GM21529 (cell line): ENCODE data around the gene ARMH1.

Experiments used
- ATAC-seq: cut with Tn5 transposase; IDR thresholded peaks from one replicate; pipeline ENCODE4 v1.9.1; 2021; ENCODE audit not compliant: unreplicated experiment

The ARMH1 gene

DNA sequence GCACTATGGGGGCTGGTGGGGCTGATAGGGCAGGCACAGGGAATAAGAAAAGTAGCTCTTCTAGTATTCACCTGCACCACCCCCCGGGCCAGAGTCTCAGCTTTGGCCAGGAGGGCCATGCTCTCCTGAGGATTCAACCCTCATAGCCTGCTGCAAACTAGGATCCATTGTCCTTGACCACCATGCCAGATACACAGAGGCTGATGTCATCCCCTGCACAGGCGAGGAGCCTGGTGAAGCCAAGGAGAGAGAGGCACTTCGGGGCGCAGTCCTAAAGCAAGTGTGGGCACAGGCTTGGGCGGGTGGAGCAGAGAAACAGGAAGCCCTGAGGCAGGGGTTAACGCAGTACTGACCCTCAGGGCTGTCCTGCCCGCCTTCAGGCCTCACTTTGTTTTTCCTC is 29.7 kb upstream of the ARMH1 start:
- ATAC-seq, result no peak

- ATAC-seq, result no peak
Measured at GRCh38 chr1:44645476-44646244, 28.9 kb upstream of the ARMH1 start.

GRCh38 chr1:44646261-44647110 is 28.0 kb upstream of the ARMH1 start:
- ATAC-seq, result no peak

GRCh38 chr1:44647896-44648295 is 26.6 kb upstream of the ARMH1 start:
- no peak for ATAC-seq

DNA sequence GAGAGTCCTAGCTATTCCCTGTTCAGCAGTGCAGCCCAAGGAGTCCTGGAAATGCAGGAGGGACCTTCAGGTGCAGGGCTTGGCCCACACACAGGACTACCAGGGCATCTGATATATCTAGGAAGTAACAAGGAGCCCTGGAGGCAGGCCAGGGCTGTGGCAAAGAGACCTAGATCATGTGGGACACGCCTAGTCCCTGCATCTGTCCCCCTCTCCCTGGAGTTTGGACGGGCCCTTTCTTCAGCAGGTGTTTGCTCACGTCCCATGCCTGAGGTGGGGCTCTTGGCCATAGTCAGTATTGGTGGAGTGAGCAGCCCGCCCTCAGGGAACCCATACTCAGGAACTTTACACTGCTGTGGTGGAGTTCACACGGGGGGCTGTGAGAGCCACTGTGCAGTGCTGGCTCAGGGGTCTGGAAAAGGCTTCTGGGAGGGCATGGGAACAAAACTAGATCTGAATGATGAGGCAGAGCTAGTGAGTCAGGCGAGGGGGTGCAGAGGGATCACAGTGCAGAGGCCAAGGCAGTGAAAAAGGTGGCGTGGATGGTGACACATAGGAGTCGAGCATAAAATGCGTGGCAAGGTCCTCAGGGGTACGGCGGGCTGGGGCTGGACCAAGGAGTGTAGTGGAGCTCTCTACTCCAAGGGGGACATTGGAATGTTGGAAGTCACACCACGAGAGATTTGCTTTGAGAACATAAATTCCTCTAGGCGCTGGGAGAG is 25.8 kb upstream of the ARMH1 start:
- no peak for ATAC-seq

DNA sequence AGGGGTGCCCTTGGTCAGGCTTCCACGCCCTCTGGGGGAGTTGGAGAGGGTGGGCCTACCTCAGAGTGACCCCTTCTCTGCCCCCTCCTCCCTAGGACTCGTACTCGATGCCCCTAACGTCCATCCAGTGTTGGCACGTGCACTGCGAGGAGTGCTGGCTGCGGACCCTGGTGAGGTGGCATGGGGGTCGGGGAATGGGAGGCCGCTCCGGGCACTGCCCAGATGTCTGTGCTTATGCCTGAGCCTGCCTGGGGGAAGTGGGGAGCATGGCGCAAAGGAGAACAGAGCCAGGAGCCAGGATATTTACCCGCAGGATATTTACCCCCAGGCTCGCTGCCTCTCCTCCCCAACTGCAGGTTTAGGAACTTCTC is 24.7 kb upstream of the ARMH1 start:
- ATAC-seq, result no peak

DNA sequence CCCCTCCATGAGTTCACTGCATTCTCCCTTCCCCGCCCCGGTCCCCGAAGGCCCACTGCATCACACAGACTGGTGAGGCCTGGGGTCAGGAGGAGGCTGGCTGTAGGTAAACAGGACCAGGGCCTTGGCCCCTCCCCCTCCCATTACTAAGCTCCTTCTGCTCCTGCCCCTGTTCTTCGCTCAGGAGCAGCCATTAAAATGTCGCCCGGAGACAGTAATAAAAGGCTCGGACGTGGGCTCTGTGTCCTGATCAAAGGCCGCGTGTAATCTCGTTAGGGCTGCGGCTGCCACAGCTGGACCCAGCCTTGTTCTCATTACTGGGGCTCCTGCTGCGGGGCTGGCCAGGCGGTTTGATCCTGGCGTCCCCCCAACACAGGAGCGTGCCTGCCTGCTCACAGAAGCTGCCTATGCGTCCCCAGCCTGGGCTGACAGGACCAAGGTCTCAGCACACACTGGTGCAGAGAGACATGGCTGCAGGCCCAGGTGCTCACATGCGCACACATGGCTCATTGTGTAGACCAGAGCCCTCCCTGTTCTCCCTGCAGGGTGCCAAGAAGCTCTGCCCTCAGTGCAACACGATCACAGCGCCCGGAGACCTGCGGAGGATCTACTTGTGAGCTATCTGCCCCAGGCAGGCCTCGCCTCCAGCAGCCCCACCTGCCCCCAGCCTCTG is 24.2 kb upstream of the ARMH1 start:
- ATAC-seq, result no peak

DNA sequence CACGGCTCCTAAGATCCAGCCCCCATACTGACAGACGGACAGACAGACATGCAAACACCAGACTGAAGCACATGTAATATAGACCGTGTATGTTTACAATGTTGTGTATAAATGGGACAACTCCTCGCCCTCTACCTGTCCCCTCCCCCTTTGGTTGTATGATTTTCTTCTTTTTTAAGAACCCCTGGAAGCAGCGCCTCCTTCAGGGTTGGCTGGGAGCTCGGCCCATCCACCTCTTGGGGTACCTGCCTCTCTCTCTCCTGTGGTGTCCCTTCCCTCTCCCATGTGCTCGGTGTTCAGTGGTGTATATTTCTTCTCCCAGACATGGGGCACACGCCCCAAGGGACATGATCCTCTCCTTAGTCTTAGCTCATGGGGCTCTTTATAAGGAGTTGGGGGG is 23.4 kb upstream of the ARMH1 start:
- ATAC-seq, result no peak

DNA sequence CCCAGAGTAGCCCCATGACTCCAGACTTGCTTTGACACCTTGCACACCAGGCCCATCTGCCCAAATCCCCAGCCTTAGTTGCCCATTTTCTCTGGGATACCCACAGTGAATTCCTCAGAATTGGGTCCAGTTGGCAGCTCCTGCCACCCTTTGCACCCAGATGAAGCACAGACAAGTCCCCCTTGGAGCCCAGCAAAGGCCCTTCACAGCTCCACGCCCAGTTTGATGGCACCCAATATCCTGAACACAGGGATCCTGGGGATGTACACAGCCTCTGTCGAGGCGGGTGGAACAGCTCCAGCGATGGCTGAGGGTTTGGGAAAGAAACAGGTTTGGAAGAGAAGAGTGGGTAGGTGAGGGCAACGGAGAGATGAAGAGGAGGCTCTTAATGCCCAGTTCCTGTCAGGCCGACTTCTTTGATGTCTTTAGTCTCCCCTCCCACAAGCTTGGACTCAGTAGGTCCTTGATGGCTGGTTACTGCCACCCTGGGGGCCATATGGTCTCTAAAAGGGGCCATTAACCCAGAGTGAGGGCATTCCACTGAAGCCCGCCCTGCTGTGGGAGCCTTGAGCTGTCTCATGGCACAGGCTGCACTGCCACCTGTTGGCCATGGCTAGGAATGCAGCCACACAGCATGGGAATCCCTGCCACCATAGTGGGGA is 21.9 kb upstream of the ARMH1 start:
- ATAC-seq, result peak; percentile 74

GRCh38 chr1:44653107-44653964 is 21.2 kb upstream of the ARMH1 start:
- no peak for ATAC-seq

DNA sequence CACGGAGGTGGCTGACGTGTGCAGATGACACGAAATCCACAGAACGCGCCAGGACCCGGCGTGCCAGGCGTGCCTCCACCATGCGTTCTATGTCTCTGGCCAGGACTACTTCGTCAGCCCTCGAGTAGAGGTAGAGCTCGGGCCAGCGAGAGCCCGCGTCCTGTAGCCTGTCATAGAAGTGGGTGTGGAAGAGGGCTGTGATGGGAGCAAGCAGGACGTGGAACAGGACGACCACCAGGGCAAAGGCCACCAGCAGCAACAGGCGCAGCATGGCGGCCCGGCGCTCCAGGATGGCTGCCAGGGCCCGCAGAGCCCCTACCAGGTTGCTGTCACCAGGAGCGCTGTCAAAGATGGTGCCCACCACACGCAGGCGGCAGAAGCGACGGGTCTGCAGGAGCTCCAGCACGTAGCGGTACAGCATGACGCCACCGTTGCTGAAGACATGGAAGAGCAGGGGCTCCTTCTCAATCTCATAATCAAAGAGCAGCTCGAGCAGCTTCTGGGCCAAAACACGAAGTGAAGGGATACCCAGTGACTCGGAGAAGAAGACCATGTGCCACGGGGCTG is 19.8 kb upstream of the ARMH1 start:
- no peak for ATAC-seq

GRCh38 chr1:44655609-44656008 is 18.9 kb upstream of the ARMH1 start:
- ATAC-seq, result no peak

- ATAC-seq, result no peak
Measured at GRCh38 chr1:44659566-44659965, 14.9 kb upstream of the ARMH1 start.

DNA sequence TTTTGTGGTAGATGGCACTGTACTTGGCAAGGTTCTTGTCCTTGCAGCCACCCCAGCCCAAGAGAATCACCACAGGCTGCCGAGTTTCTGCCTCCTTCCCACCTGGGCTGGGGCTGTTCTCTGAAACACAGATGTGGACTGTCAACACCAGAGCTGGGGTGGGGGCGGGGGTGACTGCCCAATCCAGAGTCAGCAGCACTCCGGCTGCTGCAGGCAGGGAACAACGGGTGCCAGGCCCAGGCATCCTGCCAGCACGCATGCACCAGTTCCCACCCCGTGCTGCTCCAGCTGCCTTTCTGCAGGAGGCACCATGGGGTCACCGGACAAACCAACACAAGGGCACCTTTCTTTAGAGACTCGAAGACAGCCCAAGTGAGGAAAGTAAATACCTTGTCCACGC is 14.3 kb upstream of the ARMH1 start:
- no peak for ATAC-seq

- no peak for ATAC-seq
Measured at GRCh38 chr1:44661781-44662682, 12.5 kb upstream of the ARMH1 start.

GRCh38 chr1:44662683-44663030 is 11.9 kb upstream of the ARMH1 start:
- ATAC-seq, result no peak

GRCh38 chr1:44663417-44663816 is 11.1 kb upstream of the ARMH1 start:
- no peak for ATAC-seq

DNA sequence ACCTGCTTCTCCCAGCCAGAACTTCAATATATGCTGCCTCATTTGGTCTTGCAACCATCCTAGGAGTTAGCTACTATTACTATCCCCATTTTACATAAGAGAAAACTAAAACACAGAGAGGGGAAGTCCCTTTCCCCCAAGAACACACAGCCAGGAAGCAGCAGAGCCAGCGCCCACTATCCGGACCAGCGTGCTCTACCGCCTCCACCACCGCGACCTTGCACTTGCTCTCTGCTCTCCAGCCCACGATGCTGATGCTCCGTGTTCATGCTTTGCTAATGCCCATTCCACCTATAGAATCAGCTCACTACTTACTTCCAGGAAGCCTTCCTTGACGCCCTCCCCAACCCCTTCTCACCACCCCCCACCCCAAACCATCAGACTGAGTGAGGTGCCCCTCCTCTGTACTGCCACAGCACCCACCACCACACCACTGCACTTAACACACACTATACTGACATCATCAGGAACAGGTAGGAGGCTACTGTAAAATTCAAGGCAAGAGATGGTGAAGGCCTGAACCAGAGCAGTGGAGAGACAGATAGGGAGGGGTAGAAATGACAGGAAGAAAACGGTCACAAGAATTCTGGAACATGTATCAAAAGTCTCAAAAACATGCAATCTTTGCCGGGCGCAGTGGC is 9.7 kb upstream of the ARMH1 start:
- peak; percentile 63 for ATAC-seq
